NCI-H82 (cell line): ENCODE data around the gene USP25.
"Not testable (repeated sequence)": the region's sequence is repeated elsewhere in the genome, so short reads cannot be mapped to it uniquely, and the experiment has no call there.

Experiments used
- DNase-seq: peaks from one replicate; lab custom pipeline; 2025; lab: John Stamatoyannopoulos, UW

The USP25 gene

DNA sequence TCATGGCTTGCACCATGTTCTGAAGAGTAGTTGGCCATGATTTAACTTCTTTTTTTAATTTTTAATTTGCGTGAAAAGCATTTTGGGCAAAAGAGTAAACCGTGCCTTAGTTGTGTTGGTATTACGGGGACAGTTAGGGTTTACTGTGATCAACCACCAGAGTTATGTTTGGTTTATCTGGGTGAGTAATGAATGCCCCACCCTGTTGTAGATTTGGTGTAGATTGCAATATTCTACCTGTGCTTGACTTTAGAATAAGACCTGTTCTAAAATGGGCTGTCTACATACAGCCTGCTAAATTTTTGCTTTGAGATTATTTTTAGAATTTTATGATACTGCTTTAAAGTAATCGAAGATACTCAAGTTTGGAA is 1.4 kb downstream of the USP25 start:
- peak; percentile 36 for DNase-seq

DNA sequence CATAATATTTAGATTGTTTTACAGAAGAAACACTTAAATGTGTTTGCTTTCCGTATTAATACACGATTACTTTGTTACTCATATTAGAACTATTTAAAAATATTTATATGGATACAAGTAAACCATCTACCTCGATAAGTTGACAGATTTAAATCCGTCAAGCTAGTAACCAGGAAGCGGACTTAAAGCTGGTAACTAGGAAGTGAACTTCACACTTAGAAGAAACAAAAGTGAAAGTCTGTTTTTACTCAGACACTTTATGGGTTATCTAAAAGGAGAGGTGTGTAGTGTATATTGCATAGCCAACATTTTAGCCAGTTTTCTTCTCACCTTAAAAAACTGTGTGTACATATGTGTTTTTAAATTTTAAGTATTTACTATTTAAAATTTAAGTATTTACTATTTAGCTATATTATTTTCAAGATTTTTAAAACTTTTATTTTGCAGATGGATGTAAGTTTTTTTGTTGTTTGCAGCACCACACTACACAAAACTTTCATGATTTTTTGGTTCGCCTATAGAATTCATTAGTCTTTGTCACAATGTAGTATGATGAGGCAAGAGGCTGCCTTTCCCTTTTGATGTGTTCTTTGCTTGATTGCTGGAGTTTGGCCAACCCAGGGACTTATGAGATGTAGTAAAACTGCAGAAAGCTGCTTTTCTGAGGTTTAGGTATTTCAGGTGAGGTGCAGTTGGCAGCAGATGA is 2.7 kb downstream of the USP25 start:
- peak; percentile 39 for DNase-seq

DNA sequence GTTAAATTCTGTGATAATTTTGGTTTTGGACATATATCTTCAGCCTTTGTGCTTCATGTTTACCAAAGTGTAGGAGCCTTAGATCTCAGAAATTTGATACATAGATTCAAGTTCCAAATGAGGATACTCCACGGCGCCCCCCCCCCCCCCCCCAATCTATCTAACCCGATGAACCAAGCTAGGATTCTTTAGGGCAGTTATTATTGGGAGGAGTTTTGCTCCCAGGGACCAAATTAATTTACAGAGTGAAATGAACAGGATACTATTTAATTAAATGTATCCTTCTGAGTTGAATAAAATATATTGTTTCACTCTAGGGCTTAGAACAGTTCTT is 3.2 kb downstream of the USP25 start:
- DNase-seq, result no peak

DNA sequence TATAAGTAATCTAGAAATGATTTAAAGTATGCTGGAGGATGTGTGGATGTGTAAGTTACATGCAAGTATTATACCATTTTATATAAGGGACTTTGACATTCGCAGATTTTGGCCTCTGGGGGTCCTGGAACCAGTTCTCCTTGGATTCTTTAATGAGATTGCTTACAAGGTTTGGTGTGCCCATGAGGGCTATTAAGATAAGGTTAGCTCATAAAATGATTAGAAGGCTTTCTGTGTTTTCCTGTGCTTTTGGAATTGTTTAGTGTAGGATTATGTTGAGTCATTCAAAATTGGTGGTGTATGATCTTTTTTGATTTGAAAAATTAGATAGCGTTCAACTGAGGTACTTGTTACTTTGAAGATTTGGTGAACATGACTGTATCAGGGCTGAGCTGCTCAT is 5.6 kb downstream of the USP25 start:
- peak; percentile 30 for DNase-seq

DNA sequence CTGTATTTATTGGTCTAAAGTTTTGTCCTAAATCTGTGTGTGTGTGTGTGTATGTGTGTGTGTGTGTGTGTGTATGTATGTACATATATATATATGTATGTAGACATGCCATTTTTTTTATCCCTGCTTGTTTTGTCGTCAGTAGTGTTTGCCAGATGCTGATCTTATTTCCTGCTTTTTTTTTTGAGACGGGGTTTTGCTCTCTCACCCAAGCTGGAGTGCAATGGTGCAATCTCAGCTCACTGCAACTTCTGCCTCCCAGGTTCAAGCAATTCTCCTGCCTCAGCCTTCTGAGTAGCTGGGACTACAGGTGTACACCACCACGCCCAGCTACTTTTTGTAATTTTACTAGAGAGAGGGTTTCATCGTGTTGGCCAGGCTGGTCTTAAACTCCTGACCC is 6.1 kb downstream of the USP25 start:
- DNase-seq, result not testable (repeated sequence)

DNA sequence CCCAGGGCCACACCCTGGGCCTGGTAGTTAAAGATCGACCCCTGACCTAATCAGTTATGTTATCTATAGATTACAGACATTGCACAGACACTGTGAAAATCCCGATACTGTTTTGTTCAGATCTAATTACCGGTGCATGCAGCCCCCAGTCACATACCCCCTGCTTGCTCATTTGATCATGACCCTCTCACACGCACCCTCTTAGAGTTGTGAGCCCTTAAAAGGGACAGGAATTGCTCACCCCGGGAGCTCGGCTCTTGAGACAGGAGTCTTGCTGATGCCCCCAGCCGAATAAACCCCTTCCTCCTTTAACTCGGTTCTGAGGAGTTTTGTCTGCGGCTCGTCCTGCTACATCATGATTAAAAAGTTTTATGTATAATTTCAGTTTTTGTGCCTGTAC is 9.0 kb downstream of the USP25 start:
- not testable (repeated sequence) for DNase-seq

DNA sequence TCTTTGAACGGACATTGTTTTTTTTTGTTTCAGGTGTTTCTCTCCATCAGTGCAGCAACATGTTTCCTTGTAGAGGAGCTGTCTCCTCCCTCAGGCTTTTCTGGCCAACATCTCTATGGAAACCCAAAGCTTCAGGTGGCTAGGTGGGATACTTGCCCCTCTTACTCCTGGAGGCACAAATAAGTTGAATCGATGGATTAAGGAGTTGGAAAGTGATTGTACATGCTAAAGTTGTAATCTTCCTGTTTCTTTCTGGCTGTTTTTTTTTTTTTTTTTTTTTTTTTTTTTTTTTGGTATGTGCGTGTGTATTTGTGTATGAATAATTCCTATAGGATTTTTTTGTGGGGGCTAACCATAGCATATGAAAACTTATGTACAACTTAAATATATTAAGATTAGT is 10.6 kb downstream of the USP25 start:
- DNase-seq, result no peak

DNA sequence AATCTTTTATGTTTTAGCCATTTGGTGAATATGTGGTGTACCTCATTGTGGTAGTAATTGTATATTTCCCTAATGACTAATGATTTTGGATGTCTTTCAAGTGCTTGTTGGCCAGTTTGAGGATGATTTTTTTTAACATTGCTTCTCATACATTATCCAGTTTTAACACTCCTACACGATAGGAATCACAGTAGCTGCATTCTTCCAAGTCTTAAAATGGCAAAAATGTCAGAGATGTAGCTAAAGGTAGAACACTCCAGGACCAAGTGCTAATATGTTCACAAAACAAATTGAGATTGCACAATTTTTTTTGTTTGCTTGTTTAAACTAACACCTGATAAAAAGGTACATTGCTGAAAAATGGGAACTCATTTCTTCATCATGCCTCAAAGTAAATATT is 11.7 kb downstream of the USP25 start:
- DNase-seq, result no peak

DNA sequence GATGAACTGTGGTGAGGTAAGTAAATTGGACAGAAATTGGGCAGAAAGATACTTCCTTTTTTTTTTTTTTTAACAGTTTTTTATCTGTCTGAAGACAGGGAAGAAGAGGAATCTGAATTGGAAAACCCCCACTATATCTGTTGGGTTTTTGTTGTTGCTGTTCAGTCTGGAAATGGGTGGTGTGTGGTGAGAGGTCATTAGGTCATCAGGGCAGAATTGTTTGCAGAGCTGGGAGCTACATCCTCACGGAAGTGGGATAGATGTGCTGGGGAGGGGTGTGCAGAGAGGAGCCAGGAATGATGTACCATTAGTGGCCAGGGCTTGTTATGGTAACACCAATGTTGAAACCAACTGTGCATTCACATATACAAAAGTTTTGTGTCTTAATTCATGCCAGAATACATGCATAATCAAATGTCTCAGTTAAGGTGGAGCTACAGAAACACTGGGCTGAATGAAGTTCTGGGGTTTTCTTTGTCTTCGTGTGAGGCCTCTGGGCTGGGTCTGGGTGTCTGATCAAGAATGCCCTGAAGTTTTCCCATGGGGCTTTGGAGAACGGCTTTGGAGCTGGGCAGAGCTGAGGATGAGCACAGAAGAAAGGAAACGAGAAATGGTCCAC is 12.4 kb downstream of the USP25 start:
- DNase-seq, result no peak

DNA sequence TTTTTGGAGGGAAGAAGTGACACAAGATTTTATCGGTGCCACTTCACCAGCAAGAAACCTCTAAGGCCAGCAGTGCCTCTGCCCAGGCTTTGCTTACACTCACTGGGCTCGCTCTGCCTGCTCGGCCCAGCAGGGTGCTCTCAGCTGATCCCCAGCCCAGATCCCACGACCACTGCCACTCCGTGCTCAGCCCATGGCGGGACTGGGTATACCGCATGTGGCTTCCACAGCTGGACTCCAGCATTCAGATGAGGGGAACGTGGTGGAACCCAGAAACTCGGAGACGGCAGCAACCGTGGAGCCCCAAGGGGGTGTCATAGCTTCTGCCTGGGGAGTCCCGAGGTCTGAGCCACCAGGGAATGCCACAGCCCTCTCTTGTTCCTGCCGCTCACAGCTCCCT is 12.9 kb downstream of the USP25 start:
- DNase-seq, result no peak

DNA sequence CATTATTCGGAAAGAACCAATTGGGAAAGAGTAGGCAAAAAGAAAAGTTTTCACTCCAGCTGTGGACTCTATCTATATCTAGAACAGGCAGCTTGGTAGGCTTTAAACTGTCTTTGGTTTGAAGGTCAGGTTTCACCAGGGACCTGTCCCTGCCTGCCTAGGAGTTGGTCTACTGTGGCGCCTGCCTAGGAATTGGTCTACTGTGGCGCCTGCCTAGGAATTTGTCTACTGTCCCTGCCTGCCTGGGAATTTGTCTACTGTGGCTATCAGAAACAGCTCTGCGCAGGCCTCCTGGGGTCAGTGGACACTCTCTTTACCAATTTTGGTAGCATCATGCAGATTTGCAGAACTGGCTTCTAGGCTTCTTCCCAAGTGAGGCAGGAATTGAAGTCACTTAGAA is 13.8 kb downstream of the USP25 start:
- DNase-seq, result no peak

DNA sequence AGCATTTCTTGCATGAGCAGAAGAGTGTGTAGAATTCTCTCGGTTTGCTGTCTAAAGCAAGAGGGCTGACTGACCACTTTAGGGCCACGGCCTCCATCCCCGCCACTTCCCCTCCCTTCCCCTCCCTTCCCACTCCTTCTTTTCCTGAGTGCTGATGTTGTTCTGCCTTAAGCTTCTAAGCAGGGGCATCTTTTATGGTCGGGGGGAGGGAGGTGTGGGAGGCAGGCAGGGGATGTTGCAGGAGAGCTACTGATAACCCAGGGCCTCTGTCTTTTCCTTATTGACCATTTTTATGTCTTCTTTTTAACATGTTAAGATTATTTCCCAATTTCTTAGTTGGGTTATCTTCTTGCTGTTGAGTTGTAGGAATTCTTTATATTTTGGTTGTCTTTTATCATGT is 15.1 kb downstream of the USP25 start:
- DNase-seq, result no peak

DNA sequence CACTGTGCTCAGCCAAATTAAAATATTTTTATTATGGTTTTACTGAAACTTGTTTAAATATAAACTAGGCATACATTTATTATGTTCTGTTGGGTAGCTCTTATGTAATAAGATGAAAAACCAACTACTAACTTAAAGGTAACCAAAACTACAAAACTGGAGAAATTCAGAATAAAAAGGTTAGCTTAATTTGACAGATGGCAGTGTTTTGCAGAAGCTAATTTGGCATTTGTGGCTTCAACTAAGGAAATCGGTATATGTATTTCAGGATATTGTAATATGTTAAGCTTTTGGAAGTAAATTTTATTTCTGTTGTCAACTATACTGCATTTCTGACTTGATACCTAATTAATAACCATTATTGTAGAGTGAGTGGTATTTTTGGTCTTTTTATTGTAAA is 18.8 kb downstream of the USP25 start:
- DNase-seq, result no peak

DNA sequence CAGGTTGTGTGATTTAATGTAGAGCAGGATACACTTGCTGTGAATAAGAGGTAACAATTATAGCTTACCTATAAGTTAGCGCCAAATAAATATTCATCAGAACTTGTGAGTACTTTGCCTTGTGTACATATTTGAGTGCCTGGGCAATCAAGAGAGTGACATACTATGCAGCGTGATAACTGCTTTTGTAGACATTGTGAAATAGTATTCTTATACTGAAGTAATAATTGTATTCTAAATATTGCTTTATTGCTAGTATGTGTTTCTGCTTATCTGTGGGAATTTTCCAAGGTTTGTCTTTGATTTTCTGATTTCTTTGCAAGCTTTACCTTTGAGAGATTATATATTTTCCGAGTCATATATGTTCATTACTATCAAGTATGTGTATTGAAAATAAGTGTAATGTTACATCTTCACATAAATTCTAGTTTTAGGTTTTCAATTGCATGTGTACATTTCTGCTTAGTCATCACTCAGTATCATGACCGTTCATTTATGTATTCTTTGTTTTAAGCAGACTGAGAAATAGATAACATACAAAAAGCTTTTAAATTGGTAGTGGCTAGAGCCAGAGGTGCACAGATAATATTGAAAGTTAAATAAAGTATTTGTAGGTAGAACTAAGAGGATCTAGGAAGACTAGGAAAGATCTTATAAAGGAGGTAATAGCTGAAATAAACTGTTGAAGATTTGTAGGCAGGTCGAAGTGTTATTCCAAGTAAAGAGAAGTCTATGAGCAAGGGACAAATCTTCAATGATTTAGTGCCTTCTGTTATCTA is 19.5 kb downstream of the USP25 start:
- DNase-seq, result no peak

DNA sequence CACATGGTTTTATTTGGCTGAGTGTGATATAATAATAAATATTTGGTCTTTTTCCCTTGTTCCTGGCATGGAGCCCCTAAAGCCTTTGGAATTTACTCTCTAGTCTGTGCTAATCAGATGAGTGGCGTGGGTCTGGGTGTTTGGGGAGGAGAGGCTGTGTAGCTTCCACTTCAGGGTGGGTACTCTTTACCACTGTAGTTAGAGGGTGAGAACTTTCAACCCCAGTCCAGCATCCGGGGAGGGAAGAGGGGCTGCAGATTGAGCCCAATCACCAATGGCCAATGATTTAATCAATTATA is 20.0 kb downstream of the USP25 start:
- peak; percentile 3 for DNase-seq

DNA sequence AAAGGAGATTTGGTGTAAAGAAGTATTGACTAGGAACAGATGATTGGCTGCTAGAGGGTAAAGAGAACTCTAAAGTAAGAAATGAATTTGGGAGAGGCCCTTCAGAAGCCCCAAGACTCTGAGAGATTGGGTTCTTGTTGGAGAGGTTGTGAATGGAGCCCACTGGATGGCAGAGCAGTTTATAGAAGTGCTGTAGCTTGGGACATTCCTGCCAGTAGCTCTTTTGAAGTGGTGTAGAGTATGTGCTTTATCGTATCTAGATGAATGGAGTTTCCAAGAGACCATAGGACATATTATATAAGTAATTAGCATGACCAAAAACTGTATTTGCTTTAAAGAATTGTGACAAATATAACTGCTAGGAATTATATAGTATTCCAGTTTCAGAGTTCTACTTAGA is 21.3 kb downstream of the USP25 start:
- DNase-seq, result no peak

DNA sequence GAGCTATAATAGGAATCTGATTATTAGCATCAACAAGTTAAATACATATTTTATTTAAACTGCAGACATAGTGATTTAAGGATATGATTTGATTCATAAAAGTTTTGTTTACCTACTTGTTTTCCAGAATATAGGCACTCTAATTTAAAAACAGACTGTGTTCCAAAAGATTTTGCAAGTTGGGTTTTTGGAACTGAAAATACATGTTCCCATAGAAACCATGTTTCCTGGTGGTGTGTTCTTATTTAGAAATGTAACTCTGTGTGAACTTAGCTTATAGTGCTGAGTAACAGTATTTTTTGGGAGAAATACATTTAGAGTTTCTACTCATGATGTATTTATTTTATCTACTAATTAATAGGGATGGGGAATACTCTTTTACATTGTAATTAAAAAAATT is 21.8 kb downstream of the USP25 start:
- no peak for DNase-seq

DNA sequence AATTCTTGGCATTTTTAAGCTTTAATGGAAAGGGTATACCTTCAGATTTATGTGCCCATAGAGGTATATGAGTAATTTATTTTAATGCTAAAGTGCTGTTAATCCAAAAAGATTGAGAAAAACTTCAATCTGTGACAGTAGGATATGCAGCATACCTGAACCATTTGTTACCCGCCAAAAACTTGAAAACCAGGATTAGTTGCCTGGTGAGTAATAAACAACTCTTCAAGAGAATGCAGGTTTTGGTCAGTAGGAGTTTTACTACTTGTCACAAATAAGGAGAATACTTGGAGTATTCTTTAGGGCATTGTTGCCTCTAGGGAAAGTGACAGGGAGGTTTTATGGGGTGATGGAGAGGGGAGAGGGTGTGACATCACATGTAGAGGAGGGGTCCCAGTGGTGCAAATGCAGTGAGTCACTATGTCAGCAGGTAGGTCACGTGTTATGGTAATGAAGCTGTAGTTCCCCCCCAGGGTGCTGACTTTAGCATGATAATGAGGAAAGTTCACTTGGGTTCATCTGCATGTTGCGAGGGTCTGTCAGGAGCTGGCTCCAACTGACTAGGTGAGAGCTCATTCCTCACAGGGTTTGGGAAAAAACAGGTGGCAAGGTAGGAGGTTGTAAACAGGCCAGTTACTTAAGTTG is 23.1 kb downstream of the USP25 start:
- DNase-seq, result peak; percentile 58

DNA sequence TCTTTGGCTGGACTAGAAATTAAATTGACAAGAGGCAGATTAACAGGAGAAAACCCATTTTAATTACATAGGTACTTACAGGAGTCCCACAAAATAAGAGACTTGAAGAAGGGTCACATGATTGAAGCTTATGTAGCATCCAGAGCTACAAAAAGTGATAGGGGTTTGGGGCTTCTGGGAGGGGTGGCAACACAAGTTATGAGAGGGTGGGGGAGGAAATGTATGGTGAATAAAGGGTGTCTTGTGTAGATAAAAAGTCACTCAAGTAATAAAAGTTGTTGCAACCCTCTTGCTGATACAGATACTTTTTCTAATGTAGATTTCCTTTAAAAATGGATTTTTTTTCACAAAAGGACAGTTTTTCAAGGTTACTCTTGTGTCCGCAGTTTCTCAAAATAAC is 24.0 kb downstream of the USP25 start:
- DNase-seq, result no peak

DNA sequence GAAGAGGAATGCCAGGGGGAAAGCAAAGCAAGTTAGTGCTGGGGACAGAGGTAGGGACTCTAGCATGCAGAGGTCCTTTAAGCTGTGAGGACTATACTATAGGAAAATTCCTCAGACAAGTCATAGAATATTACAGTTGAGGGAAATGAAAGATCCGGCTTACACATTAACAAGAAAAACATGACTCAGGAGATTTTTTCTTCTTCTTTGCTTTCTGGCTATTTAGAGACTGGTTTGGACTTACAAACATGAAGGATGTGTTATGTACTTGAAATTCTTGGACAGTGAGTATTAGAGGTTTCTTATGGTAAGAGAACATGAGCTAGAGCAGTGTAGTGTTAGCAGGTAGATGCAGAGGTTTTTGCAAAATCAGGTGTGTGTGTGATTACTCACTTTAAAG is 24.9 kb downstream of the USP25 start:
- no peak for DNase-seq

DNA sequence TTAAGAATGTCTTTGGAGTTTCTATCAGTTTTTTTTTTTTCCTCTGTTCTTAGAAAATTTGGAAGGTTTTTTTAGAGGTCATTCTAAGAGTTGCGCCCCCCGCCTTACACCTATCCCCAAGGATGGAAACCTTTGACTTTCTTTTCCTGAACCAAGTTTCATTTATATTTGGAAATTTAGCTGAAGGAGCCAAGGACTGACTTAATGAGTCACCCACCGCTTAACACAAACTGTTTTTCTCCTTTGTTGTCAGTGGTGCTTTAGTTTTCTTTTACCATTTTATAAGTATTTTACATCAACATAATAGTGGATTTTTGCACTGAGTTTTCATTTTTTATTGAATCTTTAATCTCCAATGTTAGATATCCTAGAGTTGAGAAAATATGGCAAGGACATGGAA is 25.3 kb downstream of the USP25 start:
- no peak for DNase-seq

DNA sequence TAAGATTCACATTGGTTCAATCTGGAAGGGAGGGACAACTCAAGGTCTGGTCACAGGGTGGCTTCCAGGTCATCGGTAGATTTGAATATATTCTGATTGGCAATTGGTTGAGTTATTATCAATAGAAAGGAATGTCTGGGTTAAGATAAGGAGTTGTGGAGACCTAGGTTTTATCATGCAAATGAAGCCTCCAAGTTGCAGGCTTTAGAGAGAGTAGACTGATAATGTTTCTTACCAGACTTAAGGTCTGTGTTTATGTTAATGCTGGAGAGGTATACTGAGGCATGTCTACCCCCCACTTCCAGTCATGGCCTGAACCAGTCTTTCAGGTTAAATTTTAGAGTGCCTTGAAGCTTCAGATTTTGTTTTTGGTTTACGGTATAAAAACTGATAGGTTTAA is 29.7 kb downstream of the USP25 start:
- no peak for DNase-seq

DNA sequence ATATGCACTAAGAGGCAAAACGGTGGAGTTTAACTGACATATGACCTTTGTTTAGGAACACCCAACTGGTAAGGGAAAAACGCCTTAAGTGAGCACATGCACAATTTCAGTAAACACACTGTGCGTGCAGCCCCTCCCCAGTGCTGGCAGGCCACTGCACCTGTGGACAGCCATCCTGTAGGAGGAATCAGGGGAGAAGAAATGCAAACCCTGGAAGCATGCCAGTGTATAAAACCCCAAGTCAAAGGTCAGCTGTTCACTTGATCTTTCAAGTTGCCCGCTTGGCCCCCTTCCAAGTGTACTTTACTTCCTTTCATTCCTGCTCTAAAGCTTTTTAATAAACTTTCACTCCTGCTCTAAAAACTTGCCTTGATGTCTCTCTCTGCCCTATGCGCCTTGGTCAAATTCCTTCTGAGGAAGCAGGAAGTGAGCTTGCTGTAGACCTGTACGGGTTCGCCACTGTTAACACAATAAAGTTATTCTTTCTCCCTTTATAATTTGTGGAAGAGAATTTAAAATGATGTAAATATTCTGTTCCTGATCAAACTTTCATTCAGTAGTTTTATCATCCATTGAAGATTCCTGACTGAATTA is 31.8 kb downstream of the USP25 start:
- DNase-seq, result no peak
